Muscle of back (tissue), 11 donors: ENCODE measurements around the gene FAM107B. TPM values are rescaled to one million over a fixed set of nuclear protein-coding genes. Genes with fewer than 3 reads are reported as not detected.
A peak's percentile ranks its signal among the peaks of the same experiment; 100 is the strongest.
"Not testable (repeated sequence)": the region's sequence is repeated elsewhere in the genome, so short reads cannot be mapped to it uniquely, and the experiment has no call there.

Source experiments
- DNase-seq, 3 donors: peaks; one replicate each; pipeline versions ENCODE4 v3.0.0 to v3.0.0-alpha.2; 2013
- polyA plus RNA-seq, 10 donors: library from polyadenylated mRNA; unstranded; fragments of 120-200 nt; gene quantifications; one replicate each; pipeline ENCODE4 v1.2.1, GENCODE V29; 2013; ENCODE audit not compliant: insufficient read length in 10 of 10

The FAM107B gene
- polyA plus RNA-seq, 10 donors, result 17.8 to 30.9 (median 23.3) TPM

GRCh38 chr10:14665865-14666857 lies 108.5 kb downstream of the FAM107B start:
- no peak for DNase-seq

GRCh38 chr10:14665304-14665703 lies 109.4 kb downstream of the FAM107B start:
- DNase-seq, result peak in 1 of 3 donors; percentile 24

- DNase-seq, result no peak
Observed at GRCh38 chr10:14664345-14664744, 110.4 kb downstream of the FAM107B start.

- DNase-seq, result no peak
Observed at GRCh38 chr10:14661818-14662217, 112.9 kb downstream of the FAM107B start.

- DNase-seq, result no peak
Observed at GRCh38 chr10:14660831-14661230, 113.9 kb downstream of the FAM107B start.

- peak in 1 of 3 donors; percentile 35 for DNase-seq
Observed at GRCh38 chr10:14659626-14660196, 115.0 kb downstream of the FAM107B start.

GRCh38 chr10:14659137-14659536 lies 115.6 kb downstream of the FAM107B start:
- not testable (repeated sequence) for DNase-seq

- DNase-seq, result no peak
Observed at GRCh38 chr10:14658331-14659127, 116.2 kb downstream of the FAM107B start.

GRCh38 chr10:14656052-14656730 lies 118.5 kb downstream of the FAM107B start:
- no peak for DNase-seq

- no peak for DNase-seq
Observed at GRCh38 chr10:14654821-14655382, 119.8 kb downstream of the FAM107B start.

GRCh38 chr10:14653271-14654161 lies 121.2 kb downstream of the FAM107B start:
- DNase-seq, result peak in 1 of 3 donors; percentile 38

- DNase-seq, result no peak
Observed at GRCh38 chr10:14652816-14653215, 121.9 kb downstream of the FAM107B start.

- no peak for DNase-seq
Observed at GRCh38 chr10:14652067-14652466, 122.6 kb downstream of the FAM107B start.

GRCh38 chr10:14649739-14650138 lies 125.0 kb downstream of the FAM107B start:
- DNase-seq, result no peak

- no peak for DNase-seq
Observed at GRCh38 chr10:14648946-14649345, 125.8 kb downstream of the FAM107B start.

GRCh38 chr10:14648005-14648765 lies 126.5 kb downstream of the FAM107B start:
- peak; percentile 43 to 82 (median 72) for DNase-seq

GRCh38 chr10:14645239-14645960 lies 129.3 kb downstream of the FAM107B start:
- no peak for DNase-seq

- DNase-seq, result no peak
Observed at GRCh38 chr10:14639637-14640036, 135.1 kb downstream of the FAM107B start.
